IPS-20b (cell line): Measurements from ENCODE around the gene RIMS4.

Experiments used
- H3K27ac ChIP-seq: one replicate; pipeline ENCODE4 v1.5.1; 2013; ENCODE audit warnings: low read length
- H3K27me3 ChIP-seq: 2 replicates; pipeline ENCODE4 v1.6.1; 2013; ENCODE audit warnings: mild to moderate bottlenecking, low read length, inconsistent platforms; ENCODE audit not compliant: insufficient read depth
- H3K36me3 ChIP-seq: 2 replicates; pipeline ENCODE4 v1.6.1; 2013; ENCODE audit warnings: low read depth, mild to moderate bottlenecking, inconsistent platforms, low read length, moderate library complexity; ENCODE audit not compliant: insufficient read depth
- H3K4me1 ChIP-seq: 2 replicates; pipeline ENCODE4 v1.6.1; 2013; ENCODE audit warnings: mild to moderate bottlenecking, control low read depth, inconsistent platforms, low read length, moderate library complexity; ENCODE audit not compliant: insufficient read depth
- H3K4me3 ChIP-seq: 2 replicates; pipeline ENCODE4 v1.5.1; 2013; ENCODE audit warnings: mild to moderate bottlenecking, low read length, inconsistent platforms
- H3K9ac ChIP-seq: 2 replicates; pipeline ENCODE4 v1.6.1; 2013; ENCODE audit warnings: low read depth, mild to moderate bottlenecking, inconsistent platforms, low read length, moderate library complexity
- H3K9me3 ChIP-seq: 2 replicates; pipeline ENCODE4 v1.6.1; 2013; ENCODE audit warnings: mild to moderate bottlenecking, low read depth, low read length, inconsistent platforms; ENCODE audit not compliant: insufficient read depth

RIMS4 gene

DNA sequence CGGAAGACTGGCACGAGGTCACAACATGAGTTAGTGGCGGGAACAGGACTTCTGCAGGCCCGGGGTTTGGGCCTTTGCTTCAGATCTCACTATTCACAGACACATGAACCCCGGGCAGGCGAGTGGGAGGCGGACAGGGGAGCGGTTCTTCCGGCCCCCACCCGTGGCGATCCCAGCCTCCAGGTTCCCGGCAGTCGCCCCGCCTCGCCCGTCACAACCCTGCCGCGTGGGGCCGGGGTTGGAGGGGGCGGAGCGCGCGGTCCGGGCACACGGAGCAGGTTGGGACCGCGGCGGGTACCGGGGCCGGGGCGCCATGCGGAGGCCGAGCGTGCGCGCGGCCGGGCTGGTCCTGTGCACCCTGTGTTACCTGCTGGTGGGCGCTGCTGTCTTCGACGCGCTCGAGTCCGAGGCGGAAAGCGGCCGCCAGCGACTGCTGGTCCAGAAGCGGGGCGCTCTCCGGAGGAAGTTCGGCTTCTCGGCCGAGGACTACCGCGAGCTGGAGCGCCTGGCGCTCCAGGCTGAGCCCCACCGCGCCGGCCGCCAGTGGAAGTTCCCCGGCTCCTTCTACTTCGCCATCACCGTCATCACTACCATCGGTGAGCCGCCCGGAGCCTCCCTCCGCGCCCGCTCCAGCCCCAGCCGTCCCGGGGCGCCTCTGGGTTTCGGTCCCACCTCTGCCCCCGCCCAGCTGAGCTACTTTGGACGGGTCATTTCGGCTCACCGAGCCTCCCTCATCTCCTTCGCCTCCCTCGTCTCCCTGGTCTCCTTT, 64.6 kb downstream of the RIMS4 start, which contains the start of gene KCNK15:
TSS of gene KCNK15 (plus strand) at position 268 of the 769 bp plus-strand sequence. CDS start at position 314, 46 bp downstream.
- Histone ChIP-seq H3K4me1 (peaks cover 6% of the 10 kb centered on the region; the same call in 1 of the 2 replicates), H3K36me3 (no peaks in the 10 kb centered on the region), H3K9me3 (no peaks in the 10 kb centered on the region), H3K27me3 (peaks cover 61% of the 10 kb centered on the region), H3K4me3 (peak within 1 kb of the TSS; percentile 61), H3K9ac (no peak within 1 kb of the TSS), H3K27ac (no peak within 1 kb of the TSS)

- Histone ChIP-seq H3K4me1 (peaks cover 6% of the 10 kb centered on the region; the same call in 1 of the 2 replicates), H3K9ac (no peak overlapping the region), H3K4me3 (peak overlapping the region; percentile 61; the same call in 1 of the 2 replicates), H3K36me3 (no peaks in the 10 kb centered on the region), H3K27me3 (peaks cover 61% of the 10 kb centered on the region), H3K27ac (no peak overlapping the region), H3K9me3 (no peaks in the 10 kb centered on the region)
Measured at GRCh38 chr20:44745122-44745597, 65.2 kb downstream of the RIMS4 start.

- no peak overlapping the region for H3K9ac ChIP-seq
- no peak overlapping the region for H3K4me3 ChIP-seq
- H3K4me1 ChIP-seq = peaks cover 6% of the 10 kb centered on the region; the same call in 1 of the 2 replicates
- H3K9me3 ChIP-seq = no peaks in the 10 kb centered on the region
- H3K27ac ChIP-seq = no peak overlapping the region
- H3K36me3 ChIP-seq = no peaks in the 10 kb centered on the region
- H3K27me3 ChIP-seq = peaks cover 61% of the 10 kb centered on the region
Measured at GRCh38 chr20:44743916-44744655, 66.3 kb downstream of the RIMS4 start.

DNA sequence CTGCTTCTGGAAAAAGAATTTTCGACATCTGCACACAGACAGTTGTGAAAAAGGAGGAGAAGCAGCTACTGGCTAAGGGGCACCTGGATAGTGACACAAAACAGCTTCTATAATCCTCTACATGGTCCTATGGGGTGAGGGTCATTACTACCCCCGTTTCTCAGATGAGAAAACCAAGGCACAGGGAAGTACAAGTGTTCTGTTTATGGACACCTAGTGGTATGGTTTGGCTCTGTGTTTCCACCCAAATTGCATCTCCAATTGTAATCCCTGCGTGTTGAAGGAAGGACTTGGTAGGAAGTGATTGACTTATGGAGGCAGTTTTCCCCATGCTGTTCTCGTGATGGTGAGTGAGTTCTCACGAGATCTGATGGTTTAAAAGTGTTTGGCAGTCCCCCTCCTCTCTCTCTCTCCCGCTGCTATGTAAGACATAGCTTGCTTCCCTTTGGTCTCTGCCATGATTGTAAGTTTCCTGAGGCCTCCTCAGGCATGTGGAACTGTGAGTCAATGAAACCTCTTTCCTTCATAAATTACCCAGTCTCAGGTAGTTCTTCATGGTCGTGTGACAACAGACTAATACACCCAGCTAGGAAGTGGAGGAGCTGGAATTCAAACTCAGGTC, 67.2 kb downstream of the RIMS4 start:
- Histone ChIP-seq H3K9ac (no peak overlapping the region), H3K9me3 (no peaks in the 10 kb centered on the region), H3K36me3 (no peaks in the 10 kb centered on the region), H3K4me3 (no peak overlapping the region), H3K27ac (no peak overlapping the region), H3K4me1 (peaks cover 6% of the 10 kb centered on the region; the same call in 1 of the 2 replicates), H3K27me3 (peaks cover 61% of the 10 kb centered on the region)

GRCh38 chr20:44742304-44743079, 67.9 kb downstream of the RIMS4 start:
- H3K9ac ChIP-seq = no peak overlapping the region
- H3K4me3 ChIP-seq = no peak overlapping the region
- H3K36me3 ChIP-seq = no peaks in the 10 kb centered on the region
- H3K9me3 ChIP-seq = no peaks in the 10 kb centered on the region
- H3K27me3 ChIP-seq = peaks cover 61% of the 10 kb centered on the region
- H3K27ac ChIP-seq = no peak overlapping the region
- H3K4me1 ChIP-seq = peaks cover 6% of the 10 kb centered on the region; the same call in 1 of the 2 replicates

GRCh38 chr20:44739942-44740341, 70.4 kb downstream of the RIMS4 start:
- no peaks in the 10 kb centered on the region for H3K36me3 ChIP-seq
- H3K4me3 ChIP-seq = no peak overlapping the region
- no peaks in the 10 kb centered on the region for H3K9me3 ChIP-seq
- H3K27ac ChIP-seq = no peak overlapping the region
- no peaks in the 10 kb centered on the region for H3K4me1 ChIP-seq
- no peak overlapping the region for H3K9ac ChIP-seq
- H3K27me3 ChIP-seq = peaks cover 37% of the 10 kb centered on the region

DNA sequence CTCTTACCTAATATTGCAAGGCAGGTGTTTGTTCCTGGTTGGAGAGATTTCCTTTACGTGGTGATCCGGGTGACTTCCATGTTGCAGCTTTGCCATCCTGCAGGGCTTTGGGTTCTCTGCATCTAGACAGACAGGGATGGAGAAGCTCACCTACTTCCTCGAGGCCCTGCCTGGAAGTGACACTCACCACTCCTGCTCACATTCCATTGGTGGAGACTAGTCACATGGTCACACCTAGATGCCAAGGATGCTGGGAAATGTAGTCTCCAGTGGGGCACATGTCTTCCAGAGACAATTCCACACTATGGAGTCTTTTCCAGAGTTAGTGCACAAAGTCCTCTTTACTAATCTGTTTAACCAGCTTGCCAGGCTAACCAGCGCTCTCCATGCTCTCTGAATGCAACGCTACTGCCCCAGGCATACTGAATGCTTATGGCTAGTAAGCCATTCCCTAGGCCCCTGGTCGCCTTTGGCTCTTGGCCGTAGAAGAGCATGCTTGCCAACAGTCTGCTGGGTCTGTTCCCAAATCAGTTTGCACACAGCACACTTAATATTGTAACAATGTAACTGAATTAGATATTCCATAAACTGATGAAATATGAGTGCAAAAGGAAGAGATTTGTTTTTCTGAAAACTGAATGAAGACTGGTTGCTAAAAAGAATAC, 71.4 kb downstream of the RIMS4 start:
- Histone ChIP-seq H3K4me1 (no peaks in the 10 kb centered on the region), H3K4me3 (peak overlapping the region; percentile 33; the same call in 1 of the 2 replicates), H3K36me3 (no peaks in the 10 kb centered on the region), H3K9ac (no peak overlapping the region), H3K9me3 (no peaks in the 10 kb centered on the region), H3K27ac (no peak overlapping the region), H3K27me3 (peaks cover 27% of the 10 kb centered on the region)

DNA sequence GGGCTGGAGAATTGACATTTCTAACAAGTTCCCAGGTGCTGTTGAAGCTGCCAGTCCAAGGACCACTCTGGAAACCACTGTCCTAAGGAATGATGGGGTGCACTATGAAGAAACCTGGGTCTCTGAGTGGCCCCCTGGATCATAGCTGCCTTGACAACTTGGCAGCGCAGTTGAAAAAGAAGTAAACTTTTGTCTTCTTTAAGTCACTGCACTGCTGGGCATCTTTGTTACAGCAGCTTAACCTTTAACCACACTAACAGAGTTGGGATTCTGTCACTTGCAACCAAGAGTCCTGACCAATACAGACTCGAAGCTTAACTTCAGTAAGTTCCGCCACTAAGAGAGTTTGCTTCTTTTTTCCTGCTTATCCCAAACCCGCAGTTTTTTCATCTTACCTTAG, 73.2 kb downstream of the RIMS4 start:
- Histone ChIP-seq H3K27me3 (peaks cover 10% of the 10 kb centered on the region), H3K27ac (no peak overlapping the region), H3K9ac (no peak overlapping the region), H3K4me1 (no peaks in the 10 kb centered on the region), H3K36me3 (no peaks in the 10 kb centered on the region), H3K4me3 (no peak overlapping the region), H3K9me3 (no peaks in the 10 kb centered on the region)

- Histone ChIP-seq H3K36me3 (no peaks in the 10 kb centered on the region), H3K27me3 (0 out of 2 replicates have a peak, but pooled peaks cover 2% of the 10 kb centered on the region), H3K9me3 (no peaks in the 10 kb centered on the region), H3K4me3 (no peak overlapping the region), H3K4me1 (no peaks in the 10 kb centered on the region), H3K27ac (no peak overlapping the region), H3K9ac (no peak overlapping the region)
Measured at GRCh38 chr20:44736170-44737021, 74.0 kb downstream of the RIMS4 start.

DNA sequence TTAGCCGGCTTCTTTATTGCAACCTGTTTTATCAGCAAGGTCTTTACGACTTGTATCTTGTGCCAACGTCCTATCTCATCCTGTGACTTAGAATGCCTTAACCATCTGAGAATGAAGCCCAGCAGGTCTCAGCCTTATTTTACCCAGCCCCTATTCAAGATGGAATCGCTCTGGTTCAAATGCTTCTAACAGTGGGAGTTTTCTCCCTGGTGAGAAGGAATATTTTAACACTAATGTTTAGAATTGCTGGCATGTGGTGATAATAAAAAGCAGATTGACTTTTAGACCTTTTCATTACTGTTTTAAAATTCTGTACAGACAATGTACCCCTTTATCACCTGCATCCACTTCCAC, 74.6 kb downstream of the RIMS4 start:
- no peak overlapping the region for H3K9ac ChIP-seq
- no peaks in the 10 kb centered on the region for H3K27me3 ChIP-seq
- H3K4me1 ChIP-seq = no peaks in the 10 kb centered on the region
- H3K9me3 ChIP-seq = no peaks in the 10 kb centered on the region
- no peak overlapping the region for H3K4me3 ChIP-seq
- no peak overlapping the region for H3K27ac ChIP-seq
- H3K36me3 ChIP-seq = no peaks in the 10 kb centered on the region
